GM23338 (cell line): ENCODE data around the gene TMBIM6. TPM values are rescaled to one million over a fixed set of nuclear protein-coding genes. Genes with fewer than 3 reads are reported as not detected.

Experiments
- ATAC-seq: fragments of 200-7000 bp; cut with Tn5 transposase; 3 replicates; pipeline ENCODE4 v1.9.1; 2020
- DNase-seq: peaks from one replicate; pipeline ENCODE4 v3.0.0-alpha.2; 2015; ENCODE audit warnings: low spot score
- H2AFZ ChIP-seq: fragments of 200-600 bp; sonication (generic); 2 replicates; pipeline ENCODE4 v1.8.0; 2016; ENCODE audit warnings: antibody characterized with exemption, mild to moderate bottlenecking, moderate library complexity
- H3F3A ChIP-seq: fragments of 200-600 bp; sonication (generic); replicated peaks from 2 replicates; pipeline ENCODE4 v1.8.0; 2017; ENCODE audit warnings: antibody characterized with exemption, mixed run types, low read depth
- H3K27ac ChIP-seq: fragments of 200-600 bp; sonication (generic); 2 replicates; pipeline ENCODE4 v1.6.1; 2016; ENCODE audit warnings: low read depth
- H3K27me3 ChIP-seq: fragments of 200-600 bp; sonication (generic); 2 replicates; pipeline ENCODE4 v1.8.0; 2016; ENCODE audit warnings: mild to moderate bottlenecking, mixed run types, moderate library complexity; ENCODE audit not compliant: insufficient read depth
- H3K36me3 ChIP-seq: fragments of 200-600 bp; sonication (generic); 2 replicates; pipeline ENCODE4 v1.8.0; 2016; ENCODE audit warnings: mild to moderate bottlenecking; ENCODE audit not compliant: insufficient read depth
- H3K4me1 ChIP-seq: fragments of 200-600 bp; sonication (generic); 2 replicates; pipeline ENCODE4 v1.8.0; 2016; ENCODE audit warnings: mild to moderate bottlenecking, moderate library complexity; ENCODE audit not compliant: insufficient read depth
- H3K4me2 ChIP-seq: fragments of 200-600 bp; sonication (generic); 2 replicates; pipeline ENCODE4 v1.7.1; 2017; ENCODE audit warnings: mixed run types
- H3K4me3 ChIP-seq: fragments of 200-600 bp; sonication (generic); 2 replicates; pipeline ENCODE4 v1.6.1; 2016; ENCODE audit warnings: mixed run types
- H3K79me2 ChIP-seq: fragments of 200-600 bp; sonication (generic); replicated peaks from 2 replicates; pipeline ENCODE4 v1.8.0; 2017; ENCODE audit warnings: mild to moderate bottlenecking; ENCODE audit not compliant: insufficient read depth
- H3K9me2 ChIP-seq: fragments of 200-600 bp; sonication (generic); 2 replicates; pipeline ENCODE4 v1.8.0; 2017; ENCODE audit not compliant: insufficient read depth
- H4K20me1 ChIP-seq: fragments of 200-600 bp; sonication (generic); replicated peaks from 2 replicates; pipeline ENCODE4 v1.8.0; 2017; ENCODE audit warnings: mild to moderate bottlenecking; ENCODE audit not compliant: insufficient read depth
- H3K27ac Mint-ChIP-seq: 2 replicates; pipeline ENCODE4 v1.8.0; 2020; ENCODE audit warnings: inconsistent platforms, mild to moderate bottlenecking, moderate library complexity, mixed read lengths
- H3K27me3 Mint-ChIP-seq: 3 replicates; pipeline ENCODE4 v1.8.0; 2022; ENCODE audit warnings: low read depth, mild to moderate bottlenecking, moderate library complexity, mixed read lengths, inconsistent platforms; ENCODE audit not compliant: insufficient read depth, poor library complexity
- H3K36me3 Mint-ChIP-seq: 3 replicates; pipeline ENCODE4 v1.8.0; 2021; ENCODE audit warnings: low read depth, mild to moderate bottlenecking, inconsistent platforms, moderate library complexity, mixed read lengths
- H3K4me1 Mint-ChIP-seq: 3 replicates; pipeline ENCODE4 v1.8.0; 2020; ENCODE audit warnings: mild to moderate bottlenecking, inconsistent platforms, mixed read lengths
- H3K4me3 Mint-ChIP-seq: 3 replicates; pipeline ENCODE4 v1.8.0; 2021; ENCODE audit warnings: moderate library complexity, mild to moderate bottlenecking, inconsistent platforms, mixed read lengths
- H3K9me3 Mint-ChIP-seq: 3 replicates; pipeline ENCODE4 v1.8.0; 2020; ENCODE audit warnings: moderate library complexity, mild to moderate bottlenecking, inconsistent platforms, mixed read lengths
- CTCF ChIP-seq, 2 experiments: fragments of 200-600 bp in 1 of 2; sonication (generic) in 1 of 2; conservative IDR thresholded peaks; 2 replicates each; pipeline versions ENCODE4 v1.5.1 to v1.6.1; 2016 to 2017; ENCODE audit warnings: antibody characterized with exemption in 2 of 2, low read depth in 2 of 2, mild to moderate bottlenecking in 2 of 2, moderate library complexity in 1 of 2
- EZH2 ChIP-seq: fragments of 200-600 bp; sonication (generic); IDR thresholded peaks from one replicate; pipeline ENCODE4 v1.8.0; 2017; ENCODE audit warnings: antibody characterized with exemption, mild to moderate bottlenecking, low read depth; ENCODE audit not compliant: unreplicated experiment
- JUNB ChIP-seq: IDR thresholded peaks from one replicate; pipeline ENCODE4 v1.6.1; 2016; ENCODE audit warnings: antibody characterized with exemption; ENCODE audit not compliant: unreplicated experiment
- NANOG ChIP-seq: IDR thresholded peaks from 2 replicates; pipeline ENCODE4 v1.6.1; 2016; ENCODE audit warnings: antibody characterized with exemption, borderline replicate concordance
- ZNF462 ChIP-seq: fragments of 250-450 bp; sonication (Bioruptor Pico); IDR thresholded peaks from 2 replicates; pipeline ENCODE4 v1.5.0; 2020; ENCODE audit warnings: mild to moderate bottlenecking, moderate library complexity
- polyA plus RNA-seq: library from polyadenylated mRNA; unstranded; fragments of >200 nt; fragmentation: Nextera tagmentation; extraction: Ambion mirVana; gene quantifications from 2 replicates; pipeline ENCODE4 v1.2.1, GENCODE V29; 2016
- total RNA-seq: library from RNA; depleted of rRNA; stranded (reverse); fragments of >200 nt; shearing (Covaris generic); gene quantifications from 2 replicates; pipeline ENCODE4 v1.2.3, GENCODE V29; 2014

The TMBIM6 gene
- total and polyA plus RNA-seq, 2 experiments from 2014 or later: 245 to 349 TPM

- TF ChIP-seq ZNF462 (CRISPR knock-in tag) (no peak), JUNB (no peak), CTCF (conservative IDR thresholded peaks at IDR 0.05; ENCODE audit: low read depth in 2 of 2) (no peak)
These were observed 34.8 kb upstream of the TMBIM6 start (continued) for GRCh38 chr12:49706351-49707127.

GRCh38 chr12:49707128-49707811, 34.1 kb upstream of the TMBIM6 start, which contains the start of gene FMNL3:
TSS of gene FMNL3 (minus strand) at chr12:49707405. CDS start at chr12:49707180, 225 bp downstream.
- Histone ChIP-seq H2AFZ (no peak within 1 kb of the TSS), H3K27ac (peak within 1 kb of the TSS; percentile 63; the same call in 1 of the 2 replicates), H3K4me3 (peak within 1 kb of the TSS; percentile 96), H3K9me2 (peaks cover 4% of the 10 kb centered on the region; the same call in 1 of the 2 replicates), H3K36me3 (no peaks in the 10 kb centered on the region), H3K4me2 (peak within 1 kb of the TSS; percentile 82), H3F3A (no peaks in the 10 kb centered on the region), H3K4me1 (peaks cover 35% of the 10 kb centered on the region), H3K27me3 (peaks cover 23% of the 10 kb centered on the region), H3K79me2 (peaks cover 44% of the 10 kb centered on the region), H4K20me1 (peaks cover 10% of the 10 kb centered on the region; the same call in 1 of the 2 replicates)
- ATAC-seq (peak; percentile 84), DNase-seq (peak; percentile 96)
- Mint-ChIP-seq H3K27me3 (peaks cover 25% of the 10 kb centered on the region), H3K36me3 (no peaks in the 10 kb centered on the region; the same call in 2 of the 3 replicates), H3K4me3 (peak within 1 kb of the TSS; percentile 91), H3K27ac (no peak within 1 kb of the TSS; the same call in 1 of the 2 replicates), H3K4me1 (peaks cover 38% of the 10 kb centered on the region), H3K9me3 (no peaks in the 10 kb centered on the region; the same call in 2 of the 3 replicates)
- TF ChIP-seq NANOG (no peak), EZH2 (no peak), ZNF462 (CRISPR knock-in tag) (no peak)
